B cell (primary cell): ENCODE data around the gene VIPR2.

Source experiments
- CTCF ChIP-seq: fragments of 200-600 bp; IDR thresholded peaks from one replicate; pipeline ENCODE4 v1.8.0; 2022; ENCODE audit warnings: antibody characterized with exemption, mild to moderate bottlenecking
- EZH2 ChIP-seq: IDR thresholded peaks from 2 replicates; pipeline ENCODE4 v1.6.1; 2012; ENCODE audit warnings: borderline replicate concordance, low read depth, mild to moderate bottlenecking, moderate library complexity, low read length; ENCODE audit not compliant: insufficient read depth, poor library complexity, severe bottlenecking

- TF ChIP-seq CTCF (no peak), EZH2 (no peak)
Observed at GRCh38 chr7:159091041-159091440, 53.6 kb downstream of the VIPR2 start.
